Transverse colon (tissue), 4 donors: ENCODE results near the gene MESP1. TPM values are rescaled to one million over a fixed set of nuclear protein-coding genes. Genes with fewer than 3 reads are reported as not detected.

ENCODE experiments used
- DNase-seq: peaks from one replicate; pipeline ENCODE4 v3.0.0-alpha.2; 2019
- H3K27ac ChIP-seq, 4 donors: fragments of 200-600 bp; sonication (generic); 2 replicates each; pipeline ENCODE4 v1.5.1; 2016 to 2018; ENCODE audit warnings: inconsistent platforms in 4 of 4
- H3K27me3 ChIP-seq: fragments of 200-600 bp; sonication (generic); 2 replicates; pipeline ENCODE4 v1.5.1; 2017; ENCODE audit warnings: inconsistent platforms
- H3K36me3 ChIP-seq, 4 donors: fragments of 200-600 bp; sonication (generic); 2 replicates each; pipeline ENCODE4 v1.5.1; 2017 to 2019; ENCODE audit warnings: inconsistent platforms in 4 of 4
- H3K4me1 ChIP-seq, 4 donors: fragments of 200-600 bp; sonication (generic); 2 replicates each; pipeline ENCODE4 v1.5.1; 2017 to 2020; ENCODE audit warnings: inconsistent platforms in 4 of 4
- H3K4me3 ChIP-seq, 4 donors: fragments of 200-600 bp; sonication (generic); 1 replicate in 1 of 4; 2 replicates in 3 of 4; pipeline versions ENCODE4 v1.5.1 to v1.6.1; 2017 to 2019; ENCODE audit warnings: inconsistent platforms in 4 of 4
- H3K9me3 ChIP-seq, 2 donors: fragments of 200-600 bp; sonication (generic); 2 replicates each; pipeline ENCODE4 v1.5.1; 2017 to 2019; ENCODE audit warnings: inconsistent platforms in 2 of 2
- EP300 ChIP-seq: sonication (generic); formaldehyde crosslinking; IDR thresholded peaks from one replicate; pipeline ENCODE4 v1.6.1; 2017; ENCODE audit warnings: antibody characterized with exemption, low read depth
- POLR2A ChIP-seq: fragments of 450-650 bp; IDR thresholded peaks from one replicate; pipeline ENCODE4 v1.6.1; 2016; ENCODE audit warnings: antibody characterized with exemption, mild to moderate bottlenecking, moderate library complexity
- POLR2AphosphoS5 ChIP-seq, 3 donors: sonication (generic); formaldehyde crosslinking; IDR thresholded peaks; one replicate each; pipeline ENCODE4 v1.6.1; 2016; ENCODE audit warnings: antibody characterized with exemption in 3 of 3
- WGBS, 2 donors: methylation state at CpG; one replicate each; pipeline ENCODE4 v1.1.5; 2018; ENCODE audit warnings: low coverage in 1 of 2; 5-methylcytosine and 5-hydroxymethylcytosine counted together
- in situ Hi-C, 4 donors: fragments of 200-750 bp; cut with MboI; loops; one replicate each; pipeline versions ENCODE4 v1.15.0 to v1.15.1; 2017; ENCODE audit warnings: low sequenced_read_pairs in 3 of 4, low pct_ligation_motif_present in 1 of 4, low pct_unique_long_range_greater_than_20kb in 1 of 4
- intact Hi-C: fragments of 100-400 bp; cut with DNase I; formaldehyde crosslinking; loops from one replicate; pipeline ENCODE4 v1.15.1; 2023; ENCODE audit warnings: low total_unique reads
- small RNA-seq, 4 donors: library from RNA; depleted of rRNA; stranded (forward); fragments of <200 nt; gene quantifications; one replicate each; pipeline ENCODE3, GENCODE V24; 2016
- total RNA-seq, 4 donors: library from RNA; depleted of rRNA; stranded (reverse); fragments of >200 nt; gene quantifications; one replicate each; pipeline ENCODE4 v1.1.0, GENCODE V29; 2016
- TF ChIP-seq, protein P1 (sequence below), 5 experiments: fragments of 200-600 bp in 3 of 5; fragments of 450-650 bp in 2 of 5; sonication (generic) in 3 of 5; IDR thresholded peaks; 1 replicate in 2 of 5; 2 replicates in 3 of 5; pipeline ENCODE4 v1.5.1; 2016 to 2017; ENCODE audit warnings: antibody characterized with exemption in 5 of 5, inconsistent platforms in 3 of 5, mild to moderate bottlenecking in 2 of 5, moderate library complexity in 1 of 5

MESP1 gene
- total RNA-seq, 4 donors from 2014 or later, result 8.6 to 13.5 (median 12.5) TPM

DNA sequence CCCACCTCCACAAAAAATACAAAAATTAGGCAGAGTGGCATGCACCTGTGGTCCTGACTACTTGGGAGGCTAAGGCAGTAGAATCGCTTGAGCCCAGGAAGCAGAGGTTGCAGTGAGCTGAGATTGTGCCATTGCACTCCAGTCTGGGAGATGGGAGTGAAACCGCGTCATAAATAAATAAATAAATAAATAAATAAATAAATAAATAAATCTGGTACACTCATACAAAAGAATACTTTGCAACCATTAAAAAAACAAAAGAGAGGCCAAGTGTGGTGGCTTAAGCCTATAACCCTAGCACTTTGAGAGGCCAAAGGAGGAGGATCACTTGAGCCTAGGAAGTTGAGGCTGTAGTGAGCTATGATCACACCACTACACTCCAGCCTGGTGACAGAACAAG lies 28.0 kb downstream of the MESP1 start:
- in situ Hi-C loops (no loop called here), intact Hi-C loops (no loop called here)
- peaks cover 0 to 7% of the 10 kb centered on the region in 2 donors for H3K9me3 ChIP-seq
- DNase-seq, result no peak
- no peak overlapping the region for H3K27ac ChIP-seq
- TF ChIP-seq POLR2AphosphoS5 (IDR thresholded peaks at IDR 0.05), result no peak
- TF ChIP-seq POLR2A, result no peak
- TF ChIP-seq, protein P1, sequence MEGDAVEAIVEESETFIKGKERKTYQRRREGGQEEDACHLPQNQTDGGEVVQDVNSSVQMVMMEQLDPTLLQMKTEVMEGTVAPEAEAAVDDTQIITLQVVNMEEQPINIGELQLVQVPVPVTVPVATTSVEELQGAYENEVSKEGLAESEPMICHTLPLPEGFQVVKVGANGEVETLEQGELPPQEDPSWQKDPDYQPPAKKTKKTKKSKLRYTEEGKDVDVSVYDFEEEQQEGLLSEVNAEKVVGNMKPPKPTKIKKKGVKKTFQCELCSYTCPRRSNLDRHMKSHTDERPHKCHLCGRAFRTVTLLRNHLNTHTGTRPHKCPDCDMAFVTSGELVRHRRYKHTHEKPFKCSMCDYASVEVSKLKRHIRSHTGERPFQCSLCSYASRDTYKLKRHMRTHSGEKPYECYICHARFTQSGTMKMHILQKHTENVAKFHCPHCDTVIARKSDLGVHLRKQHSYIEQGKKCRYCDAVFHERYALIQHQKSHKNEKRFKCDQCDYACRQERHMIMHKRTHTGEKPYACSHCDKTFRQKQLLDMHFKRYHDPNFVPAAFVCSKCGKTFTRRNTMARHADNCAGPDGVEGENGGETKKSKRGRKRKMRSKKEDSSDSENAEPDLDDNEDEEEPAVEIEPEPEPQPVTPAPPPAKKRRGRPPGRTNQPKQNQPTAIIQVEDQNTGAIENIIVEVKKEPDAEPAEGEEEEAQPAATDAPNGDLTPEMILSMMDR (IDR thresholded peaks at IDR 0.05), result no peak
- TF ChIP-seq EP300, result no peak
- no peak overlapping the region for H3K4me3 ChIP-seq
- 52 to 75% methylated on average over 3 of the region's 3 CpGs for WGBS, 2 donors
- H3K4me1 ChIP-seq, result peaks cover 0 to 2% (median 0%) of the 10 kb centered on the region in 4 donors
- no peaks in the 10 kb centered on the region for H3K36me3 ChIP-seq
- H3K27me3 ChIP-seq, result no peaks in the 10 kb centered on the region

DNA sequence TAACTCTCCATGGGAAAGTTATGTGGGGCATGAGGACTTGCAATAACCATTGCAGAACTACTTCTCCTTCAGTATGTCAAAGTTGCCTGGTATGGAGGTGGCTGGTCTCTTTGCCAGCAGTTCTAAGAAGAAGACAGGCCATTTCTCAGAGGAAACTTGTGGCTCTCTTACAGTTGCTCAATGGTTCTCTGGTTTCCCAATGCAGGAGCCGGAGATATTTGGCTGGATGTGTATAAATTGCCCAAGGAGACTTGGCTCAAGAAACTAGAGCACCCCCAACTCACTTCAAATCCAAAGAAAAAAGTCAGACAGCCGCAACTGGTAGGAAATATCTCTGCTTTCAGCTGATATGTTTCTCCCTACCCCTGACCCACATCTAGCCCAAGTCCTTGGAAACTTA lies 36.3 kb downstream of the MESP1 start:
- Histone ChIP-seq H3K36me3 (no peaks in the 10 kb centered on the region), H3K9me3 (no peaks in the 10 kb centered on the region), H3K27ac (no peak overlapping the region), H3K27me3 (no peaks in the 10 kb centered on the region), H3K4me3 (no peak overlapping the region), H3K4me1 (no peaks in the 10 kb centered on the region)
- in situ Hi-C loops, result no loop called here
- WGBS, 2 donors, result 96% methylated on average over 2 of the region's 2 CpGs; no CpG with 5 or more reads in 1 of the 2 donors
- intact Hi-C loops, result no loop called here
- DNase-seq, result no peak
- TF ChIP-seq EP300 (no peak), POLR2A (no peak), POLR2AphosphoS5 (IDR thresholded peaks at IDR 0.05) (no peak)
- TF ChIP-seq, protein P1 (IDR thresholded peaks at IDR 0.05), result no peak

GRCh38 chr15:89707577-89707976 lies 43.5 kb downstream of the MESP1 start:
- no peaks in the 10 kb centered on the region for H3K4me1 ChIP-seq
- WGBS, 2 donors, result 50 to 63% methylated on average over 1 of the region's 1 CpG
- intact Hi-C loops (no loop called here), in situ Hi-C loops (no loop called here)
- H3K27me3 ChIP-seq, result no peaks in the 10 kb centered on the region
- DNase-seq, result no peak
- TF ChIP-seq, protein P1 (IDR thresholded peaks at IDR 0.05), result no peak
- TF ChIP-seq POLR2AphosphoS5 (IDR thresholded peaks at IDR 0.05) (no peak), POLR2A (no peak), EP300 (no peak)
- H3K27ac ChIP-seq, result no peak overlapping the region
- H3K36me3 ChIP-seq, result no peaks in the 10 kb centered on the region
- H3K4me3 ChIP-seq, result no peak overlapping the region
- H3K9me3 ChIP-seq, result no peaks in the 10 kb centered on the region

DNA sequence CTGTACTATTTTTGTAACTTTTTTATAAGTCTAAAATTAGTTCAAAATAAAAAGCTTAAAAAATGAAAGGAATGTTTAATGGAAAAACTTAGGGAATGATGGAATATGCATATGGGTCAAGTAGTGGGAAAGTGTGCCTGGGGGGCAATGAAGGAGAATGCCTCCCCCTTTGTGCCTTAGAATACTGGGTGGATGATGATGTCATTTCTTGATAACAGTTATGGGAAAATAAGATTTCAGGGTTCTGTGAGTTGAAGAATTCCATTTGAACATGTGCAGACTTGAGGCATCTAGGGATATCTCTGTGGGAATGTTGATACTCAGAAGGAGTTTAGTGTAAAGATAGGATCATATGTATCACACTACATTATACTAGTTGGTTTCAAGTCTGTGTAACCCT lies 46.6 kb downstream of the MESP1 start:
- no peaks in the 10 kb centered on the region for H3K36me3 ChIP-seq
- in situ Hi-C loops, result no loop called here
- no peak for TF ChIP-seq POLR2AphosphoS5 (IDR thresholded peaks at IDR 0.05)
- TF ChIP-seq, protein P1 (IDR thresholded peaks at IDR 0.05), result no peak
- H3K27ac ChIP-seq, result no peak overlapping the region
- no peak overlapping the region for H3K4me3 ChIP-seq
- H3K27me3 ChIP-seq, result no peaks in the 10 kb centered on the region
- intact Hi-C loops, result no loop called here
- no peaks in the 10 kb centered on the region for H3K4me1 ChIP-seq
- no peak for DNase-seq
- no peaks in the 10 kb centered on the region for H3K9me3 ChIP-seq

Small RNA genes within 50 kb of the gene (small RNA-seq; reads per million reads assigned to genes)
- 0 reads per million in 4 donors for gene RNU6-132P

Other genes with a start within 250 kb of the MESP1 start
- 1 to 10 TPM in 1 of 4 donors, under 1 TPM in 2, not detected in 1; 0.27 to 1.4 (median 0.95) TPM for gene TICRR, start 175.8 kb downstream of the MESP1 start, total RNA-seq
- 10 to 100 TPM in 1 of 4 donors, 1 to 10 TPM in 3; 2.3 to 11.5 (median 5.4) TPM for gene KIF7, start 95.8 kb downstream of the MESP1 start, total RNA-seq
- gene PLIN1, start 71.9 kb downstream of the MESP1 start, total RNA-seq, result 10 to 100 TPM in 3 of 4 donors, 1 to 10 TPM in 1; 4.6 to 48.3 (median 11.9) TPM
- 100 to 1,000 TPM in 1 of 4 donors, 10 to 100 TPM in 2, 1 to 10 TPM in 1; 6.8 to 113 (median 40.6) TPM for gene PEX11A, start 60.5 kb downstream of the MESP1 start, total RNA-seq
- not detected for gene WDR93, start 60.4 kb downstream of the MESP1 start, total RNA-seq
- gene MESP2, start 25.1 kb upstream of the MESP1 start, total RNA-seq, result under 1 TPM in 2 of 4 donors, not detected in 2; 0.64 to 0.96 TPM
- gene ANPEP, start 63.6 kb upstream of the MESP1 start, total RNA-seq, result 1,000 to 10,000 TPM in 1 of 4 donors, 100 to 1,000 TPM in 3; 133 to 1,054 (median 474) TPM
- 10 to 100 TPM; 20.9 to 90.0 (median 72.6) TPM for gene AP3S2, start 142.7 kb upstream of the MESP1 start, total RNA-seq
- gene ARPIN, start 161.7 kb upstream of the MESP1 start, total RNA-seq, result 10 to 100 TPM; 24.1 to 48.6 (median 37.6) TPM